Measurements from ENCODE around the gene NCOR1. TPM values are rescaled to one million over a fixed set of nuclear protein-coding genes. Genes with fewer than 3 reads are reported as not detected.
"Not testable (repeated sequence)": the region's sequence is repeated elsewhere in the genome, so short reads cannot be mapped to it uniquely, and the experiment has no call there.

NCOR1 gene
- total RNA-seq, 1 donor from 2014 or later: 123 TPM

DNA sequence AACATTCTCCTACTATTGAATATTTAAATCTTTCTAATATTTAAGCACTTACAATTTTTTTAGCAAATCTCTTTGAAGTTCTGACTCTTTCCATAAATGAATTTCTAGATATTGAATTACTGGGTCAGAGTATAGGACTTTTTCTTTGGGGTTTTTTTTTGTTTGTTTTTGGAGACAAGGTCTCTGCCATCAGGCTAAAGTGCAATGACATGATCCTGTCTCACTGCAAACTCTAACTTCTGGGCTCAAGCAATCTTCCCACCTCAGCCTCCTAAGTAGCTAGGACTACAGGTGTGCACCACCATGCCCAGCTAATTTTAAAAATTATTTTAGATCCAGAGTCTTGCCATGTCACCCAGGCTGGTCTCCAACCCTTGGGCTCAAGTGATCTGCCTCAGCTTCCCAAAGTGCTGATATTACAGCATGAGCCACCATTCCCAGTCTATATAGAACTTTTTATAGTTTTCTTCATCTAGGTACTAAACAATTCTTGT lies 26.6 kb upstream of the NCOR1 start:
- H3K27ac Mint-ChIP-seq: no peak overlapping the region
- no peaks in the 10 kb centered on the region for H3K9me3 Mint-ChIP-seq
- H3K4me1 Mint-ChIP-seq (ENCODE audit: low read depth): peaks cover 11% of the 10 kb centered on the region
- peaks cover 10% of the 10 kb centered on the region for H3K36me3 Mint-ChIP-seq (ENCODE audit: low read depth)
- DNase-seq (ENCODE audit: low spot score): no peak
- intact Hi-C loops (cut with micrococcal nuclease): no loop called here
- no peak overlapping the region for H3K4me3 Mint-ChIP-seq
- H3K27me3 Mint-ChIP-seq (ENCODE audit: insufficient read depth): no peaks in the 10 kb centered on the region

DNA sequence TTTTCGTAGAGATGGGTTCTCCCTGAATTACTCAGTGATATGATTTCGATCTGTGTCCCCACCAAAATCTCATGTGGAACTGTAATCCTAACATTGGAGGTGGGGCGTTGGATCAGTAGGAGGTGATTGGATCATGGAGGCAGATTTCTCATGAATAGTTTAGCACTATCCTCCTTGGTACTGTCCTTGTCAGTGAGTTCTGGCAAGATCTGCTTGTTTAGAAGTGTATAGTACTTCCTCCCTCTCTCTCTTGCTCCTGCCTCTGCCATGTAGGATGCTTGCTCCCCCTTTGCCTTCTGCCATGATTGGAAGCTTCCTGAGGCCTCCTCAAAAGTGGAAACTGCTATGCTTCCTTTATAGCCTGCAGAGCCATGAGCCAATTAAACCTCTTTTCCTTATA lies 24.6 kb upstream of the NCOR1 start:
- Mint-ChIP-seq H3K4me3 (no peak overlapping the region), H3K27ac (no peak overlapping the region), H3K9me3 (no peaks in the 10 kb centered on the region), H3K4me1 (ENCODE audit: low read depth) (peaks cover 11% of the 10 kb centered on the region), H3K27me3 (ENCODE audit: insufficient read depth) (no peaks in the 10 kb centered on the region), H3K36me3 (ENCODE audit: low read depth) (peaks cover 9% of the 10 kb centered on the region)
- intact Hi-C loops (cut with micrococcal nuclease): no loop called here
- DNase-seq (ENCODE audit: low spot score): no peak

DNA sequence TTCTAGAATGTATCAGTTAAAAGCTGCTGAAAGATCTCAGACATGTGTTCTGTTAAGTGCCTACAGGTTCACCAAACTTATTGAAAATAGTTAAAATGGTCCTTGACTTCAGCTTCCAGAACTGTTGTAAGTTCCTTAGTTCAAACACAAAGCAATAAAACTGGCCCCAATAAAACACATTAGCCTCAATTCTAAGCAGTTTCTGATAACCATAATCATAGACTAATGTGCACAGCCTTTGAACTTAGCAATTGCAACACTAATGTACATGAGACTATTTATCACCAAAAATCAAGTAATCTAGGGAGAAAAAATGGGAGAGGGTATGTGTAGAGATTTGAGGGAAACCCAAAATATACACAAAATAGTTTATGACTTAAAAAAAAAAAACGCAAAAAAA lies 17.1 kb upstream of the NCOR1 start:
- Mint-ChIP-seq H3K4me3 (no peak overlapping the region), H3K36me3 (ENCODE audit: low read depth) (peaks cover 18% of the 10 kb centered on the region), H3K4me1 (ENCODE audit: low read depth) (peaks cover 21% of the 10 kb centered on the region), H3K27me3 (ENCODE audit: insufficient read depth) (no peaks in the 10 kb centered on the region), H3K27ac (no peak overlapping the region), H3K9me3 (no peaks in the 10 kb centered on the region)
- intact Hi-C loops (cut with micrococcal nuclease): no loop called here
- no peak for DNase-seq (ENCODE audit: low spot score)

DNA sequence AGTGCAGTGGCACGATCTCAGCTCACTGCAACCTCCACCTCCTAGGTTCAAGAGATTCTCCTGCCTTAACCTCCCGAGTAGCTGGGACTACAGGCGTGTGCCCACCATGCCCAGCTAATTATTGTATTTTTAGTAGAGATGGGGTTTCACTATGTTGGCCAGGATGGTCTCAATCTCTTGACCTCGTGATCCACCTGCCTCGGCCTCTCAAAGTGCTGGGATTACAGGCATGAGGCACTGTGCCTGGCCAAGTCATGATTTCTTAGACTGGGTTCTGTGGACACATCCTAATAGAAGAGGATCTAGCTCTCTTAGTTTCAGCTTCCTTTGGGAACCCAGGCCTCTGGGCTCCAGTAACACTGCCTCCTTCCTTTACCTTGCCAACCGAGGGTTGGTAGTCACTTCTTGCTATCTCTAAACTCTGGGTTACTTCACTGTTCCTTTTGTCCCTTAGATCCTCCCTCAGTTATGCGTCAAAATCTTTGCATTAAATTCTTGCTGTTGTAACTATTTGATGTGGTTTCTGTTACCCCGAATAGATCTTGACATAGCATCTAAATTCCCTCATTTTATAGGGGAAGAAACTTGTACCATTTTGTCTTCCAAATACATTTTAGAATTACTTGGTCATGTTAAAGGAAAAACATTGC lies 14.7 kb upstream of the NCOR1 start:
- DNase-seq (ENCODE audit: low spot score); H3K9me3 Mint-ChIP-seq; H3K27me3 Mint-ChIP-seq (ENCODE audit: insufficient read depth): not testable (repeated sequence)
- intact Hi-C loops (cut with micrococcal nuclease): loop anchor here (1.0 kb wide), 2 partner anchors 13 to 56 kb away; partner anchors contain the start of gene PIGL
- Mint-ChIP-seq H3K4me1 (ENCODE audit: low read depth) (peaks cover 21% of the 10 kb centered on the region), H3K27ac (peak overlapping the region; percentile 66), H3K36me3 (ENCODE audit: low read depth) (peaks cover 21% of the 10 kb centered on the region), H3K4me3 (peak overlapping the region; percentile 11)

DNA sequence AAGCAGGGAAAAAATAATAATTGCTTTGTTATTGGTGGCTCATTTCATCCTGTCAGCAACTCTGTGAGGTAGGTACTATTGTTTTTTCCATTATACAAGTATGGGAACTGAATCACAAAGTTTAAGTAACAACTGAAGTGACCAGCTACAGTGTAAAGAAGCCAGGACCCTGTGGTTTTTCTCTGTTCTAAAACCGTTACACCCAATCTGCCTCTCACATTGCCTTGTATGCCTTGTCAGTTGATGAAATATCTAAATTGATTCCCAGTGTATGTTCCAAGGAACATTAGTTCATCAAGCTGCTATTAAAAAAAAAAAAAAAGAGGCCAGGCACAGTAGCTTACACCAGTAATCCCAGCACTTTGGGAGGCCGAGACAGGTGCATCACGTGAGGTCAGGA lies 7.1 kb upstream of the NCOR1 start:
- H3K27ac Mint-ChIP-seq: no peak overlapping the region
- H3K4me3 Mint-ChIP-seq: no peak overlapping the region
- H3K27me3 Mint-ChIP-seq (ENCODE audit: insufficient read depth): no peaks in the 10 kb centered on the region
- no peaks in the 10 kb centered on the region for H3K9me3 Mint-ChIP-seq
- no peak for DNase-seq (ENCODE audit: low spot score)
- H3K4me1 Mint-ChIP-seq (ENCODE audit: low read depth): no peaks in the 10 kb centered on the region
- intact Hi-C loops (cut with micrococcal nuclease): no loop called here
- H3K36me3 Mint-ChIP-seq (ENCODE audit: low read depth): peaks cover 6% of the 10 kb centered on the region

DNA sequence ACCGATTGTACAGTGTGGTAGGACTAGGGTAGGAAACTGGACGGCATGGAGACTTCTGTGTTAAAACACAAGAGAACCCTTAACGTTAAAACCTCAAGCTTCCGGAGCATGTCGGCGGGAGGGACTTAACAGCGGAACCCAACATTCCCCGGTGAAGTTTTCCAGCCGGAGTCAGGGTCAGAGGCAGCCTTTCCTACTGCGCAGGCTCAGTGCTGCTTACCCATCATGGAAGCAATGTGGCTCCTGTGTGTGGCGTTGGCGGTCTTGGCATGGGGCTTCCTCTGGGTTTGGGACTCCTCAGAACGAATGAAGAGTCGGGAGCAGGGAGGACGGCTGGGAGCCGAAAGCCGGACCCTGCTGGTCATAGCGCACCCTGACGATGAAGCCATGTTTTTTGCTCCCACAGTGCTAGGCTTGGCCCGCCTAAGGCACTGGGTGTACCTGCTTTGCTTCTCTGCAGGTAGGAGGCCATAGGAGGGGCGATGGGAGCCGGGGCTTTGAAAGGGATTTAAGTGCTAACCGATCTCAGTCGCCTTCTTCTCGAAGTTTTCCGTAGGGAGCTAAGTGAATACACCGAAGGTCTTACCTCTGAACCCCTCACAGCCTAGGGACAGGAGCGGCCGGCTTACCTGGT lies 1.8 kb upstream of the NCOR1 start, which contains the start of gene PIGL:
TSS of gene PIGL (plus strand) at position 209 of the 634 bp plus-strand sequence. CDS start at position 226, 17 bp downstream.
- Mint-ChIP-seq H3K27me3 (ENCODE audit: insufficient read depth) (no peaks in the 10 kb centered on the region), H3K9me3 (no peaks in the 10 kb centered on the region), H3K36me3 (ENCODE audit: low read depth) (peaks cover 4% of the 10 kb centered on the region), H3K4me3 (peak within 1 kb of the TSS; percentile 93), H3K4me1 (ENCODE audit: low read depth) (peaks cover 26% of the 10 kb centered on the region), H3K27ac (peak within 1 kb of the TSS; percentile 96)
- DNase-seq (ENCODE audit: low spot score): peak; percentile 75
- intact Hi-C loops (cut with micrococcal nuclease): loop anchor here (1.0 to 10.0 kb wide), 6 partner anchors 12 to 320 kb away; partner anchors contain the start of genes CENPV and UBB

DNA sequence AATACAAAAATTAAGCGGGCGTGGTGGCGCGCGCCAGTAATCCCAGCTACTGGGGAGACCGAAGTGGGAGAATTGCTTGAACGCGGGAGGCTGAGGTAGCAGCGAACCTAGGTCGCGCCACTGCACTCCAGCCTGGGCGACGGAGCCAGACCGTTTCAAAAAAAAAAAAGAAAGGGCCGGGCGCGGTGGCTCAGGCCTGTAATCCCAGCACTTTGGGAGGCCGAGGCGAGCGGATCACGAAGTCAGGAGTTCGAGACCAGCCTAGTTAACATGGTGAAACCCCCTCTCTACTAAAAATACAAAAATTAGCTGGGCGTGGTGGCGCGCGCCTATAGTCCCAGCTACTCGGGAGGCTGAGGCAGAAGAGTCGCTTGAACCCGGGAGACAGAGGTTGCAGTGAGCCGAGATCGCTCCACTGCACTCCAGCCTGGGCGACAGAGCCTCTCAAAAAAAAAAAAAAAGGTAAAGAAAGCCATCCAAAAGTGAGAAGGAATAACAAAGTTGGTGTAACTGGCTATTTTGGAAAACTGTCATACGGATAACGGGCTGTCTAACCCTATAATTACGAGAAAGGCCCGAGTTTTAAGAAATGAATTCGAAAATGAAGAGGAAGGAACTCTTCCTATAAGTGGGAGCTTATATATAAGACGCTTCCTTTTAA lies 1.1 kb upstream of the NCOR1 start:
- not testable (repeated sequence) for H3K36me3 Mint-ChIP-seq (ENCODE audit: low read depth); H3K27me3 Mint-ChIP-seq (ENCODE audit: insufficient read depth); H3K9me3 Mint-ChIP-seq; DNase-seq (ENCODE audit: low spot score)
- H3K4me1 Mint-ChIP-seq (ENCODE audit: low read depth): peaks cover 27% of the 10 kb centered on the region
- H3K4me3 Mint-ChIP-seq: peak overlapping the region; percentile 93
- intact Hi-C loops (cut with micrococcal nuclease): loop anchor here (1.0 to 10.0 kb wide), 6 partner anchors 13 to 321 kb away; partner anchors contain the start of genes CENPV and UBB
- H3K27ac Mint-ChIP-seq: peak overlapping the region; percentile 96

DNA sequence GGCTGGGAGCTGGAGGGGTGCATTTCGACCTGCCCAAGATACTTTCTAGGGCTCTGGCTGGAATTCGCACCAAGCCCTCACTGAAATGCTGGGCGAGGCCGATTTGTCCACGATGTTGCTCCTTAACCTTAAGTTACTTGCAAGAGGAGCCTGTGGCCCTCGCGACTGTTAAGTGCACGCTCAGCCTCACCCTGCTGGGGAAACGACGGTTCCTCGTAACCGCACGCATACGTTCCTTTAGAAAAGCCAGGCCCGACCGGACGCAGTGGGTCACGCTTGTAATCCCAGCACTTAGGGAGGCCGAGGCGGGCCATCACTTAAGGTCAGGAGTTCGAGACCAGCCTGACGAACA lies 607 bp upstream of the NCOR1 start:
- peaks cover 27% of the 10 kb centered on the region for H3K4me1 Mint-ChIP-seq (ENCODE audit: low read depth)

DNA sequence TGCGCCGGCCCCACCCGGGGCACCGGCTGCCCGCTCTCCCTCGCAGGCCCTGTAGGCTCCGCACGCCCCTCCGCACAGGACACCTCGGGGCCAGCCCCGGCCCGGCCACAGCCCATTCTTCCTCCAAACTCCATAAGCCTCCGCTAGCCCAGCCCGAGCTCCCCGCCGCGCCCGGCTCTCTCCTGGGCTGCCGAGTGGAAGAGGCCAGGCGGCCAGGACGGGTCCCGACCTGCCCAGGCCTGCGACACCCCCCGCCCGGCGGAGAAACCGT lies 397 bp downstream of the NCOR1 start:
- no peaks in the 10 kb centered on the region for H3K9me3 Mint-ChIP-seq
- intact Hi-C loops (cut with micrococcal nuclease): loop anchor here (1.0 to 10.0 kb wide), 6 partner anchors 48 to 322 kb away; partner anchors contain the start of gene CENPV
- peak overlapping the region; percentile 96 for H3K4me3 Mint-ChIP-seq
- no peaks in the 10 kb centered on the region for H3K27me3 Mint-ChIP-seq (ENCODE audit: insufficient read depth)
- peaks cover 3% of the 10 kb centered on the region for H3K36me3 Mint-ChIP-seq (ENCODE audit: low read depth)
- H3K4me1 Mint-ChIP-seq (ENCODE audit: low read depth): peaks cover 27% of the 10 kb centered on the region
- peak overlapping the region; percentile 61 for H3K27ac Mint-ChIP-seq
- peak; percentile 26 for DNase-seq (ENCODE audit: low spot score)

More for the DNA sequence above, 607 bp upstream of the NCOR1 start:
- Mint-ChIP-seq H3K27me3 (ENCODE audit: insufficient read depth) (no peaks in the 10 kb centered on the region), H3K4me3 (peak overlapping the region; percentile 93), H3K36me3 (ENCODE audit: low read depth) (peaks cover 3% of the 10 kb centered on the region), H3K9me3 (no peaks in the 10 kb centered on the region), H3K27ac (peak overlapping the region; percentile 77)
- no peak for DNase-seq (ENCODE audit: low spot score)
- intact Hi-C loops (cut with micrococcal nuclease): loop anchor here (1.0 to 10.0 kb wide), 7 partner anchors 49 to 321 kb away; partner anchors contain the start of genes CENPV and UBB

DNA sequence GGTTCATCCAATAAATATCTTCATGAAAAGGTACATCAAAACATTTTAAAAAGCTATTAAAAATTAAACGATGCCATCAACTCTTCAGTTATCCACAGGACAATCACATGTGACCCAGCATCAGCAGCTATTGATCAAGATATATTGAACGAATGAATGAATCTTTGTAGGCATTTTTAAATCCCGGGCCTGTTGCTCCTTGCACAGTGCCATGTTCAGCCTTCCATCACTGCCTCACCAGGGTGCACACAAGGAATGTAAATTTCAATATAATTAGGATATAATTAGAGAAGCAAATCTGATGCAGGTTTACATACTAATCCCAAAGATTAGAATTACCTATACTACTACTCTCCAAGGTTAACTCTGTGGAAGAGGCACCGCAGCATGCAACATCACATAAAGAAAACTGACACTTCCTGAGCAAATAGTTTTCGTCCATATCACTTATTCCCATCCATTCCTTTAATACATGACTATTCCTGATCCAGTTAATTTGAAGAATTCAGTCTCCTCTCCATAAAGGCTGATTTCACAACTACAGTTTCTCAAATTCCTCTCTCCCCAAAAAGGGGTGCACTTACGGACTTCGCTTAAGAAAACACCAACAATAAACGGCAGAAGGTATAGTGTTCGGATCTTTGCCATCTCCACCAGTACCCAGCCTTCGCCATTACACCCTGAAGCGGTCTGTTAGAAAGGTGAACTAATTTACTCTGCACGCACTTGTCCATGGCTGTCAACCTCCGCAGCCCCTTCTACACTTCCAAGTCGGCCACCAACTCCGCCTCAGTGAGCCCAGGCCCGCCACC lies 938 bp downstream of the NCOR1 start:
- Mint-ChIP-seq H3K27ac (peak overlapping the region; percentile 61), H3K27me3 (ENCODE audit: insufficient read depth) (no peaks in the 10 kb centered on the region), H3K36me3 (ENCODE audit: low read depth) (peaks cover 3% of the 10 kb centered on the region), H3K4me1 (ENCODE audit: low read depth) (peaks cover 27% of the 10 kb centered on the region), H3K4me3 (peak overlapping the region; percentile 96), H3K9me3 (no peaks in the 10 kb centered on the region)
- no peak for DNase-seq (ENCODE audit: low spot score)
- intact Hi-C loops (cut with micrococcal nuclease): loop anchor here (1.0 to 10.0 kb wide), 6 partner anchors 47 to 323 kb away; partner anchors contain the start of gene CENPV

DNA sequence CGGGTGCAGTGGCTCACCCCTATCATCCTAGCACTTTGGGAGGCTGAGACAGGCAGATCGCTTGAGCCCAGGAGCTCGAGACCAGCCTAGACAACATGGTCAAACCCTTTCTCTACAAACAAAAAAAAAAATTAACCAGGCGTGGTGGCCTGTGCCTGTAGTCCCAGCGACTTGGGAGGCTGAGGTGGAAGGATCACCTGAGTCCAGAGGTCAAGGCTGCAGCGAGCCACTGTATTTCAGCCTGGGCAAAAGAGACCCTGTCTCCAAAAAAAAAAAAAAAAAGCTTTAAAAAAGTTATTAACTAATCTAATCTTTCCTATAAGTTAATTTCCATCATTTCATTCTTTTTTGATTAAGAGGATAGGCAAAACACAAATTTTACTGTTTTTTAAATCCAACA lies 2.5 kb downstream of the NCOR1 start:
- no peaks in the 10 kb centered on the region for H3K27me3 Mint-ChIP-seq (ENCODE audit: insufficient read depth)
- intact Hi-C loops (cut with micrococcal nuclease): loop anchor here (10.0 kb wide), 1 partner anchor 222 kb away; no protein-coding TSS in a partner anchor
- H3K9me3 Mint-ChIP-seq: no peaks in the 10 kb centered on the region
- DNase-seq (ENCODE audit: low spot score): no peak
- peaks cover 3% of the 10 kb centered on the region for H3K36me3 Mint-ChIP-seq (ENCODE audit: low read depth)
- no peak overlapping the region for H3K27ac Mint-ChIP-seq
- peaks cover 27% of the 10 kb centered on the region for H3K4me1 Mint-ChIP-seq (ENCODE audit: low read depth)
- H3K4me3 Mint-ChIP-seq: no peak overlapping the region

DNA sequence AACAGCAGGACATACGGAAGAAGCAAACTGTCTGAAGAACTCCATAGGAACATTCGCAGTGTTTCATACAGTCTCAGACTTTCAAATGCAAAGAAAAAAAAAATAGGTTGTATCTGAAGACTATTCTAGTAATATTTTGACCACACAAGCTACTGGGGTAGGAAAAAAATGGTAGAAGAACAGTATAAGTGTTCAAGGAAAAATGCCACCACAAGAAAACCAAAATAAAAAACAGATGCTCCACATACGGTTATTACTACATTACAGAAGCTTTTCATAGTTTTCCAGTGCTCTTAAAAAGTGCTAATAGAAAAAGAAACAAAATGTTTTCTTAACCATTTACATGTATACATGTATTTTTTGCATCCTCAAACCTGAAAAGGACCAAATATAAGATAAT lies 3.7 kb downstream of the NCOR1 start:
- H3K27ac Mint-ChIP-seq: no peak overlapping the region
- H3K36me3 Mint-ChIP-seq (ENCODE audit: low read depth): peaks cover 3% of the 10 kb centered on the region
- intact Hi-C loops (cut with micrococcal nuclease): loop anchor here (10.0 kb wide), 1 partner anchor 223 kb away; no protein-coding TSS in a partner anchor
- no peak for DNase-seq (ENCODE audit: low spot score)
- H3K4me3 Mint-ChIP-seq: no peak overlapping the region
- H3K4me1 Mint-ChIP-seq (ENCODE audit: low read depth): peaks cover 22% of the 10 kb centered on the region
- H3K9me3 Mint-ChIP-seq: no peaks in the 10 kb centered on the region
- no peaks in the 10 kb centered on the region for H3K27me3 Mint-ChIP-seq (ENCODE audit: insufficient read depth)

Measured in activated T-helper 1 cell treated with anti-CD3 and anti-CD28 coated beads, Interleukin-12 subunit alpha, Interleukin-12 subunit beta, Interleukin-2, Interleukin-4 antibody, amounts not matched to agents 30 ng/mL and 10 ng/mL and 1 ng/mL, durations not matched to agents 14 hours and 24 hours and 36 hours (primary cell).